Lung (tissue), 16 donors: Measurements from ENCODE around the gene DUS3L. TPM values are rescaled to one million over a fixed set of nuclear protein-coding genes. Genes with fewer than 3 reads are reported as not detected.

Experiments used
- ATAC-seq: fragments of 200-7000 bp; cut with Tn5 transposase; one replicate; pipeline ENCODE4 v1.9.1; 2020; ENCODE audit warnings: moderate number of reproducible peaks; ENCODE audit not compliant: insufficient read depth, low FRiP score
- DNase-seq, 3 donors: peaks; one replicate each; pipeline ENCODE4 v3.0.0-alpha.2; 2013 to 2017
- H3K27ac ChIP-seq, 2 donors: one replicate each; pipeline ENCODE4 v1.5.1; 2013; ENCODE audit warnings: mild to moderate bottlenecking in 2 of 2, moderate library complexity in 2 of 2, control low read depth in 1 of 2, inconsistent platforms in 1 of 2, low read depth in 1 of 2, low read length in 1 of 2
- H3K27me3 ChIP-seq, 3 donors: one replicate each; pipeline ENCODE4 v1.5.1; 2013; ENCODE audit warnings: low read length in 2 of 3; ENCODE audit not compliant: control insufficient read depth in 3 of 3, insufficient read depth in 3 of 3
- H3K36me3 ChIP-seq, 4 donors: one replicate each; pipeline ENCODE4 v1.5.1; 2013; ENCODE audit warnings: low read length in 4 of 4, mild to moderate bottlenecking in 1 of 4, moderate library complexity in 1 of 4; ENCODE audit not compliant: control insufficient read depth in 4 of 4, insufficient read depth in 4 of 4
- H3K4me1 ChIP-seq, 5 donors: one replicate each; pipeline ENCODE4 v1.5.1; 2013; ENCODE audit warnings: low read length in 5 of 5, mild to moderate bottlenecking in 2 of 5, moderate library complexity in 1 of 5; ENCODE audit not compliant: control insufficient read depth in 5 of 5, insufficient read depth in 5 of 5
- H3K4me3 ChIP-seq: one replicate; pipeline ENCODE4 v1.5.1; 2013; ENCODE audit warnings: mild to moderate bottlenecking, control low read depth, moderate library complexity
- H3K9ac ChIP-seq, 2 donors: one replicate each; pipeline ENCODE4 v1.5.1; 2013; ENCODE audit warnings: low read length in 2 of 2, control low read depth in 1 of 2; ENCODE audit not compliant: insufficient read depth in 1 of 2
- H3K9me3 ChIP-seq, 4 donors: one replicate each; pipeline ENCODE4 v1.5.1; 2013; ENCODE audit warnings: low read length in 3 of 4, mild to moderate bottlenecking in 1 of 4, moderate library complexity in 1 of 4; ENCODE audit not compliant: control insufficient read depth in 4 of 4, insufficient read depth in 3 of 4
- CTCF ChIP-seq: IDR thresholded peaks from 2 replicates; pipeline ENCODE4 v1.5.1; 2012; ENCODE audit warnings: mild to moderate bottlenecking; ENCODE audit errors: control extremely low read depth, extremely low read depth
- WGBS, 2 donors: extraction: QIAGEN DNeasy Blood & Tissue Kit; methylation state at CpG; one replicate each; pipeline ENCODE4 v1.1.7; 2013; 5-methylcytosine and 5-hydroxymethylcytosine counted together
- long read RNA-seq, 5 donors: transcript quantifications; one replicate each; lab custom pipeline, GENCODE V29; 2026
- polyA plus RNA-seq, 2 donors: library from polyadenylated mRNA; stranded (reverse); fragments of 200-250 nt; gene quantifications; one replicate each; pipeline ENCODE4 v1.2.1, GENCODE V29; 2013
- total RNA-seq, 2 donors: library from RNA; depleted of rRNA in 1 of 2; stranded (reverse); fragments of >200 nt in 1 of 2; gene quantifications; one replicate each; pipeline ENCODE4 v1.2.1, GENCODE V29; 2014 to 2021
- donor health status: control.
- donor health status: control.
- donor health status: Bipolar disorder and iron deficiency.
- donor health status: healthy.
- donor health status: DM: yes; HTN: yes; CAD: no.

Gene DUS3L
- total RNA-seq = 10 to 100 TPM; 18.5 to 47.0 TPM
- polyA plus RNA-seq = 10 to 100 TPM; 32.7 to 40.8 TPM
- long read RNA-seq, donor 1, partial matches to known transcripts = 0 of 2 reads
- long read RNA-seq, donor 1, other reads (novel, unspliced or antisense) = 0 of 2 reads
- long read RNA-seq, donor 2, partial matches to known transcripts = 0 of 4 reads
- long read RNA-seq, donor 2, other reads (novel, unspliced or antisense) = 0 of 4 reads
- long read RNA-seq, donor 3 = 0 reads
- long read RNA-seq, donor 4, partial matches to known transcripts = 0 of 1 reads
- long read RNA-seq, donor 4, other reads (novel, unspliced or antisense) = 0 of 1 reads
- long read RNA-seq, donor 5, transcript DUS3L-201 (13 exons, 2,113 nt) = major isoform, 5 of 13 reads
- long read RNA-seq, donor 5, partial matches to known transcripts = 6 of 13 reads
- long read RNA-seq, donor 5, other reads (novel, unspliced or antisense) = 0 of 13 reads

GRCh38 chr19:5790559-5791520 is at the start of gene DUS3L:
DUS3L (minus strand) TSS chr19:5791163; CDS start chr19:5791141, 22 bp downstream.
- H3K36me3 ChIP-seq = peaks cover 13 to 41% (median 20%) of the 10 kb centered on the region in 4 donors
- DNase-seq (peak; percentile 98 to 99 (median 98)), ATAC-seq (peak; percentile 94)
- peaks cover 0 to 3% (median 0%) of the 10 kb centered on the region in 4 donors for H3K9me3 ChIP-seq
- no peaks in the 10 kb centered on the region for H3K27me3 ChIP-seq
- H3K4me1 ChIP-seq = peaks cover 0 to 6% (median 4%) of the 10 kb centered on the region in 5 donors
- peak within 1 kb of the TSS; percentile 83 for H3K4me3 ChIP-seq
- TF ChIP-seq CTCF = no peak
- H3K9ac ChIP-seq = peak within 1 kb of the TSS in 1 of 2 donors; percentile 80
- 11% methylated on average over 72 of the region's 72 CpGs for WGBS, 2 donors
- peak within 1 kb of the TSS; percentile 98 for H3K27ac ChIP-seq

GRCh38 chr19:5839065-5840017 is 48.4 kb upstream of the DUS3L start, which contains the start of gene FUT6:
FUT6 (minus strand) TSS chr19:5839702; CDS start chr19:5832567, 7,135 bp downstream.
- H3K36me3 ChIP-seq = no peaks in the 10 kb centered on the region
- ATAC-seq (no peak), DNase-seq (no peak)
- 59 to 73% methylated on average over 9 of the region's 9 CpGs for WGBS, 2 donors
- no peak within 1 kb of the TSS for H3K27ac ChIP-seq
- no peak within 1 kb of the TSS for H3K9ac ChIP-seq
- H3K4me1 ChIP-seq = peaks cover 0 to 7% (median 0%) of the 10 kb centered on the region in 5 donors
- no peaks in the 10 kb centered on the region for H3K27me3 ChIP-seq
- no peak for TF ChIP-seq CTCF
- H3K4me3 ChIP-seq = no peak within 1 kb of the TSS
- H3K9me3 ChIP-seq = no peaks in the 10 kb centered on the region

GRCh38 chr19:5838353-5839064 is 47.5 kb upstream of the DUS3L start:
- no peak overlapping the region for H3K27ac ChIP-seq
- H3K4me1 ChIP-seq = peaks cover 0 to 7% (median 0%) of the 10 kb centered on the region in 5 donors
- no peak overlapping the region for H3K4me3 ChIP-seq
- no peaks in the 10 kb centered on the region for H3K36me3 ChIP-seq
- ATAC-seq (no peak), DNase-seq (no peak)
- no peak for TF ChIP-seq CTCF
- 33 to 45% methylated on average over 20 of the region's 20 CpGs for WGBS, 2 donors
- H3K27me3 ChIP-seq = no peaks in the 10 kb centered on the region
- H3K9ac ChIP-seq = no peak overlapping the region
- H3K9me3 ChIP-seq = no peaks in the 10 kb centered on the region
